SU-DHL-6 (cell line): ENCODE measurements around the gene SCRT2.

Source experiments
- EZH2phosphoT487 ChIP-seq: fragments of 200-600 bp; sonication (generic), shearing (Covaris generic); conservative IDR thresholded peaks from 2 replicates; pipeline ENCODE4 v1.6.1; 2018; ENCODE audit warnings: mild to moderate bottlenecking, antibody characterized with exemption, low read length, moderate library complexity, mixed read lengths
- TF ChIP-seq, protein P1 (sequence below): fragments of 200-600 bp; sonication (generic); IDR thresholded peaks from one replicate; pipeline ENCODE4 v1.5.1; 2017; ENCODE audit warnings: antibody characterized with exemption, mild to moderate bottlenecking, low read length, moderate library complexity; ENCODE audit not compliant: insufficient read depth, poor library complexity, severe bottlenecking

GRCh38 chr20:626579-626978 lies 49.0 kb downstream of the SCRT2 start:
- TF ChIP-seq, protein P1, sequence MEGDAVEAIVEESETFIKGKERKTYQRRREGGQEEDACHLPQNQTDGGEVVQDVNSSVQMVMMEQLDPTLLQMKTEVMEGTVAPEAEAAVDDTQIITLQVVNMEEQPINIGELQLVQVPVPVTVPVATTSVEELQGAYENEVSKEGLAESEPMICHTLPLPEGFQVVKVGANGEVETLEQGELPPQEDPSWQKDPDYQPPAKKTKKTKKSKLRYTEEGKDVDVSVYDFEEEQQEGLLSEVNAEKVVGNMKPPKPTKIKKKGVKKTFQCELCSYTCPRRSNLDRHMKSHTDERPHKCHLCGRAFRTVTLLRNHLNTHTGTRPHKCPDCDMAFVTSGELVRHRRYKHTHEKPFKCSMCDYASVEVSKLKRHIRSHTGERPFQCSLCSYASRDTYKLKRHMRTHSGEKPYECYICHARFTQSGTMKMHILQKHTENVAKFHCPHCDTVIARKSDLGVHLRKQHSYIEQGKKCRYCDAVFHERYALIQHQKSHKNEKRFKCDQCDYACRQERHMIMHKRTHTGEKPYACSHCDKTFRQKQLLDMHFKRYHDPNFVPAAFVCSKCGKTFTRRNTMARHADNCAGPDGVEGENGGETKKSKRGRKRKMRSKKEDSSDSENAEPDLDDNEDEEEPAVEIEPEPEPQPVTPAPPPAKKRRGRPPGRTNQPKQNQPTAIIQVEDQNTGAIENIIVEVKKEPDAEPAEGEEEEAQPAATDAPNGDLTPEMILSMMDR = no peak
- no peak for TF ChIP-seq EZH2phosphoT487
